HepG2 (cell line): Measurements from ENCODE around the gene POFUT2. TPM values are rescaled to one million over a fixed set of nuclear protein-coding genes. Genes with fewer than 3 reads are reported as not detected.
A peak's percentile ranks its signal among the peaks of the same experiment; 100 is the strongest.

Experiments
- AGO2 ChIP-seq: fragments of 200-400 bp; formaldehyde crosslinking; optimal IDR thresholded peaks from 2 replicates; pipeline ENCODE3; 2017; ENCODE audit warnings: mild to moderate bottlenecking, low read depth, low read length, moderate library complexity
- DDIT3 ChIP-seq: sonication (generic); formaldehyde crosslinking; IDR thresholded peaks from 2 replicates; pipeline ENCODE4 v1.4.0; 2020; ENCODE audit warnings: mild to moderate bottlenecking, missing genetic modification reagents
- FOSL2 ChIP-seq: sonication (generic); formaldehyde crosslinking; IDR thresholded peaks from 2 replicates; pipeline ENCODE4 v1.4.0; 2020; ENCODE audit warnings: missing genetic modification reagents
- GLI4 ChIP-seq: sonication (generic); formaldehyde crosslinking; IDR thresholded peaks from 2 replicates; pipeline ENCODE4 v1.5.1; 2020; ENCODE audit warnings: missing genetic modification reagents, mild to moderate bottlenecking, moderate library complexity, borderline replicate concordance
- HDAC1 ChIP-seq: sonication (generic); formaldehyde crosslinking; IDR thresholded peaks from 2 replicates; pipeline ENCODE4 v1.5.1; 2020; ENCODE audit warnings: mild to moderate bottlenecking, missing genetic modification reagents
- LCORL ChIP-seq, 2 experiments: fragments of 450-650 bp in 1 of 2; sonication (generic) in 1 of 2; formaldehyde crosslinking in 1 of 2; IDR thresholded peaks; 2 replicates each; pipeline versions ENCODE4 v1.5.0 to v1.6.1; 2017 to 2020; ENCODE audit warnings: antibody characterized with exemption in 1 of 2, missing genetic modification reagents in 1 of 2
- NONO ChIP-seq, 2 experiments: fragments of 450-650 bp in 1 of 2; sonication (generic) in 1 of 2; formaldehyde crosslinking in 1 of 2; IDR thresholded peaks in 1 of 2; conservative IDR thresholded peaks in 1 of 2; 2 replicates each; pipeline versions ENCODE4 v1.6.1 to v1.8.0; 2017 to 2022; ENCODE audit warnings: mild to moderate bottlenecking in 1 of 2, missing genetic modification reagents in 1 of 2, moderate library complexity in 1 of 2
- SP2 ChIP-seq: sonication (generic); formaldehyde crosslinking; IDR thresholded peaks from 2 replicates; pipeline ENCODE4 v1.5.1; 2020; ENCODE audit warnings: mild to moderate bottlenecking, missing genetic modification reagents
- SPEN ChIP-seq: sonication (generic); formaldehyde crosslinking; IDR thresholded peaks from 2 replicates; pipeline ENCODE4 v1.5.1; 2020; ENCODE audit warnings: low read depth, mild to moderate bottlenecking, missing genetic modification reagents
- XBP1 ChIP-seq: sonication (generic); formaldehyde crosslinking; IDR thresholded peaks from 2 replicates; pipeline ENCODE4 v1.5.0; 2020; ENCODE audit warnings: missing genetic modification reagents
- ZBTB37 ChIP-seq: sonication (generic); formaldehyde crosslinking; IDR thresholded peaks from 2 replicates; pipeline ENCODE4 v1.4.0; 2020; ENCODE audit warnings: mild to moderate bottlenecking, missing genetic modification reagents
- ZNF292 ChIP-seq: sonication (generic); formaldehyde crosslinking; IDR thresholded peaks from 2 replicates; pipeline ENCODE4 v1.8.1; 2022; ENCODE audit warnings: mild to moderate bottlenecking, low read depth, missing genetic modification reagents, borderline replicate concordance
- ZNF598 ChIP-seq: sonication (generic); formaldehyde crosslinking; IDR thresholded peaks from 2 replicates; pipeline ENCODE4 v1.5.1; 2020; ENCODE audit warnings: mild to moderate bottlenecking, missing genetic modification reagents, borderline replicate concordance
- ZNF816 ChIP-seq: sonication (generic); formaldehyde crosslinking; IDR thresholded peaks from 2 replicates; pipeline ENCODE4 v1.8.0; 2022; ENCODE audit warnings: missing genetic modification reagents, mild to moderate bottlenecking, borderline replicate concordance
- polyA plus RNA-seq, 8 experiments: library from polyadenylated mRNA; depleted of rRNA in 3 of 8; stranded (reverse) in 7 of 8; unstranded in 1 of 8; fragments of >200 nt; fragmentation: Illumina TruSeq in 4 of 8; extraction: Trizol in 4 of 8; gene quantifications; 2 replicates each; pipeline versions ENCODE4 v1.2.1 to v1.2.3, GENCODE V29; 2011 to 2016; ENCODE audit warnings: low read depth in 4 of 8, missing spikeins in 1 of 8, mixed read lengths in 1 of 8; ENCODE audit not compliant: insufficient read depth in 1 of 8
- total RNA-seq, 5 experiments: library from RNA; depleted of rRNA; stranded (reverse); fragments of >200 nt; fragmentation: Illumina TruSeq; extraction: Trizol; gene quantifications; 2 replicates each; pipeline ENCODE4 v1.2.3, GENCODE V29; 2016; ENCODE audit warnings: low read depth in 1 of 5
- TF ChIP-seq, protein P1 (sequence below): sonication (generic); formaldehyde crosslinking; IDR thresholded peaks from 2 replicates; pipeline ENCODE4 v1.4.0; 2020; ENCODE audit warnings: missing genetic modification reagents, borderline replicate concordance
- TF ChIP-seq, protein P2 (sequence below): sonication (generic); formaldehyde crosslinking; IDR thresholded peaks from 2 replicates; pipeline ENCODE4 v1.8.1; 2023; ENCODE audit warnings: missing genetic modification reagents, inconsistent platforms, borderline replicate concordance
- TF ChIP-seq, protein P3 (sequence below): sonication (generic); formaldehyde crosslinking; IDR thresholded peaks from 2 replicates; pipeline ENCODE4 v1.4.0; 2020; ENCODE audit warnings: missing genetic modification reagents, borderline replicate concordance
- TF ChIP-seq, protein P4 (sequence below): sonication (generic); formaldehyde crosslinking; IDR thresholded peaks from 2 replicates; pipeline ENCODE4 v1.5.1; 2020; ENCODE audit warnings: missing genetic modification reagents, mild to moderate bottlenecking, borderline replicate concordance

The POFUT2 gene
- total and polyA plus RNA-seq, 2 of the 13 experiments (the other 11 are each of a cell fraction or from before 2014, with no cell fraction given), result 22.8 to 24.0 TPM

DNA sequence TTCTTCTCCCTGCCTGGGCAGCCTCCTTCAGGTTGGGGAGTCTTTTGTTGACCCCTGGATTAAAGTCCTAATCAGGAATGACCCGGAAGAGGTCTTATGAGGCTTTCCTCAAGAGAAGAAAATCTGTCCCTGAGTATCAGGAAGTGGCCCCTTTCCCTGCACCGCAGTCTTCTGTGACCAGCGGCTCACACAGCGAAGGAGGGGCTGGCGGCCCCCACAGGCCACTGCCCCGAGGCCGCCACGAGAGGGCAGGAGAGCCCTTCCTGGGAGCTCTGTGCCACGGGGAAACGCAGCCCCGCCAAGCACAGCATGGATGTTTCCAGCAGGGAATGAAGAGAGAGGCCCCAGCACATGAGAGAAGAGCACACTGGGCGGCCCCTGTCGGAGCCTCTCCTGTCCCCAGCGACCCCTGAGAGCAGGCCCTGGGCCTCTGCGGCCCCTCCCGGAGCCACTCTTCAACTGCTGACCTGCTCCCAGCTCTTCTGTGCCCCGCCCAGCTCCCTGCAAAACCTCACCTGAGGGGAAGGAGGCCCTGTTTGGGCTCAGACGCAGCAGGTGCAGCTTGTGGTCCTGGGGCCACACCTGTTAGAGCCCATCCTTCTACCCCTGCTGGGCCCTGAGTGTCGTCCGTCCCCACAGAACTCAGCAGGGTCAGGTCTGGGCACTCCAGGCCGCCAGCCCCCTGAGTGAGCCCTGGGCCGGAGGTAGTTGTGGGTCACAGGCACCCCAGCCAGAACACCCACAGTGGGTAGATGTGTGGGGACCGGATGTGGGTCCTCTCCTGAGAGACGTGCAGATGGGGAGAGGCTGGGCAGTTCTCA lies 4.9 kb upstream of the POFUT2 start (continued):
- TF ChIP-seq GLI4, result peak; percentile 44; the same call in 1 of the 2 replicates
- TF ChIP-seq NONO (IDR thresholded peaks at IDR 0.05), result no peak
- peak; percentile 89 for TF ChIP-seq NONO (CRISPR knock-in tag; conservative IDR thresholded peaks at IDR 0.05)
- TF ChIP-seq, protein P1, sequence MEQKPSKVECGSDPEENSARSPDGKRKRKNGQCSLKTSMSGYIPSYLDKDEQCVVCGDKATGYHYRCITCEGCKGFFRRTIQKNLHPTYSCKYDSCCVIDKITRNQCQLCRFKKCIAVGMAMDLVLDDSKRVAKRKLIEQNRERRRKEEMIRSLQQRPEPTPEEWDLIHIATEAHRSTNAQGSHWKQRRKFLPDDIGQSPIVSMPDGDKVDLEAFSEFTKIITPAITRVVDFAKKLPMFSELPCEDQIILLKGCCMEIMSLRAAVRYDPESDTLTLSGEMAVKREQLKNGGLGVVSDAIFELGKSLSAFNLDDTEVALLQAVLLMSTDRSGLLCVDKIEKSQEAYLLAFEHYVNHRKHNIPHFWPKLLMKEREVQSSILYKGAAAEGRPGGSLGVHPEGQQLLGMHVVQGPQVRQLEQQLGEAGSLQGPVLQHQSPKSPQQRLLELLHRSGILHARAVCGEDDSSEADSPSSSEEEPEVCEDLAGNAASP, result peak; percentile 80
- no peak for TF ChIP-seq ZBTB37 (CRISPR knock-in tag)
- TF ChIP-seq SP2 (CRISPR knock-in tag), result no peak; the same call in 1 of the 2 replicates
- TF ChIP-seq ZNF292 (CRISPR knock-in tag), result peak; percentile 67; the same call in 1 of the 2 replicates
- TF ChIP-seq ZNF598 (CRISPR knock-in tag), result peak; percentile 22; the same call in 1 of the 2 replicates
- TF ChIP-seq LCORL (IDR thresholded peaks at IDR 0.05), result no peak
- TF ChIP-seq LCORL (CRISPR knock-in tag; IDR thresholded peaks at IDR 0.05), result peak; percentile 93
- TF ChIP-seq XBP1 (CRISPR knock-in tag), result no peak
- peak; percentile 68 for TF ChIP-seq SPEN (CRISPR knock-in tag)
- TF ChIP-seq, protein P2, sequence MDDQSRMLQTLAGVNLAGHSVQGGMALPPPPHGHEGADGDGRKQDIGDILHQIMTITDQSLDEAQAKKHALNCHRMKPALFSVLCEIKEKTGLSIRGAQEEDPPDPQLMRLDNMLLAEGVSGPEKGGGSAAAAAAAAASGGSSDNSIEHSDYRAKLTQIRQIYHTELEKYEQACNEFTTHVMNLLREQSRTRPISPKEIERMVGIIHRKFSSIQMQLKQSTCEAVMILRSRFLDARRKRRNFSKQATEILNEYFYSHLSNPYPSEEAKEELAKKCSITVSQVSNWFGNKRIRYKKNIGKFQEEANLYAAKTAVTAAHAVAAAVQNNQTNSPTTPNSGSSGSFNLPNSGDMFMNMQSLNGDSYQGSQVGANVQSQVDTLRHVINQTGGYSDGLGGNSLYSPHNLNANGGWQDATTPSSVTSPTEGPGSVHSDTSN, result no peak
- TF ChIP-seq, protein P3, sequence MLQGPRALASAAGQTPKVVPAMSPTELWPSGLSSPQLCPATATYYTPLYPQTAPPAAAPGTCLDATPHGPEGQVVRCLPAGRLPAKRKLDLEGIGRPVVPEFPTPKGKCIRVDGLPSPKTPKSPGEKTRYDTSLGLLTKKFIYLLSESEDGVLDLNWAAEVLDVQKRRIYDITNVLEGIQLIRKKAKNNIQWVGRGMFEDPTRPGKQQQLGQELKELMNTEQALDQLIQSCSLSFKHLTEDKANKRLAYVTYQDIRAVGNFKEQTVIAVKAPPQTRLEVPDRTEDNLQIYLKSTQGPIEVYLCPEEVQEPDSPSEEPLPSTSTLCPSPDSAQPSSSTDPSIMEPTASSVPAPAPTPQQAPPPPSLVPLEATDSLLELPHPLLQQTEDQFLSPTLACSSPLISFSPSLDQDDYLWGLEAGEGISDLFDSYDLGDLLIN (CRISPR knock-in tag), result no peak
- peak; percentile 66 for TF ChIP-seq FOSL2 (CRISPR knock-in tag)
- peak; percentile 75 for TF ChIP-seq HDAC1
- TF ChIP-seq, protein P4, sequence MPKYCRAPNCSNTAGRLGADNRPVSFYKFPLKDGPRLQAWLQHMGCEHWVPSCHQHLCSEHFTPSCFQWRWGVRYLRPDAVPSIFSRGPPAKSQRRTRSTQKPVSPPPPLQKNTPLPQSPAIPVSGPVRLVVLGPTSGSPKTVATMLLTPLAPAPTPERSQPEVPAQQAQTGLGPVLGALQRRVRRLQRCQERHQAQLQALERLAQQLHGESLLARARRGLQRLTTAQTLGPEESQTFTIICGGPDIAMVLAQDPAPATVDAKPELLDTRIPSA (CRISPR knock-in tag), result no peak; the same call in 1 of the 2 replicates
- TF ChIP-seq DDIT3, result 0 out of 2 replicates have a peak, but pooled peaks have one; percentile 26
- peak; percentile 79 for TF ChIP-seq AGO2
- TF ChIP-seq ZNF816, result no peak
